Measurements from ENCODE around the gene MCF2L2.

DNA sequence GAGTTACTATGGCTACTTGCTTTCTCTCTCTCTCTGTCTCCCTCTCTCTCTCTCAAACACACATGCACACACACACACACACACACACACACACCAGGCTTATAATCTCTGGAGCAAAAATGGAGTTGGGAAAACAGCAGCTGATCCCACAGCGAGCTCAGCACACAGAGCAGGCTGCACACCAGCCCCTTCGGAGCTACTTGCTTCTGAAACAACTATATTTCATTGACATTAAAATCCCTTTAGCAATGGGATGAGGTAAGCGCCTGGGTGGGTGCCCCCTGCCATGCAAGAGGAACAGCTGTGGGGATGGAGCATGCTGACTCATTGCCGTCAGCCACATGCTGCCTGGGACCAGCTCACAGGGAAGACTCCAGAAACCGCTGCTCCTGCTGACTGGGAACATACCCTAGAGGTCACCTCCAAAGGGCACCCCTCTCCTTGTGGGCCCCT lies 129.7 kb downstream of the MCF2L2 start:
- TF ChIP-seq ATF1 (CRISPR knock-in tag; IDR thresholded peaks at IDR 0.05): no peak
- TF ChIP-seq RFX5 (IDR thresholded peaks at IDR 0.05; ENCODE audit: low read depth, low read length): no peak
- TF ChIP-seq HMG20A (CRISPR knock-in tag; IDR thresholded peaks at IDR 0.05; ENCODE audit: borderline replicate concordance): no peak
- TF ChIP-seq ZFP37 (CRISPR knock-in tag; IDR thresholded peaks at IDR 0.05; ENCODE audit: borderline replicate concordance): no peak
- TF ChIP-seq, protein P1, sequence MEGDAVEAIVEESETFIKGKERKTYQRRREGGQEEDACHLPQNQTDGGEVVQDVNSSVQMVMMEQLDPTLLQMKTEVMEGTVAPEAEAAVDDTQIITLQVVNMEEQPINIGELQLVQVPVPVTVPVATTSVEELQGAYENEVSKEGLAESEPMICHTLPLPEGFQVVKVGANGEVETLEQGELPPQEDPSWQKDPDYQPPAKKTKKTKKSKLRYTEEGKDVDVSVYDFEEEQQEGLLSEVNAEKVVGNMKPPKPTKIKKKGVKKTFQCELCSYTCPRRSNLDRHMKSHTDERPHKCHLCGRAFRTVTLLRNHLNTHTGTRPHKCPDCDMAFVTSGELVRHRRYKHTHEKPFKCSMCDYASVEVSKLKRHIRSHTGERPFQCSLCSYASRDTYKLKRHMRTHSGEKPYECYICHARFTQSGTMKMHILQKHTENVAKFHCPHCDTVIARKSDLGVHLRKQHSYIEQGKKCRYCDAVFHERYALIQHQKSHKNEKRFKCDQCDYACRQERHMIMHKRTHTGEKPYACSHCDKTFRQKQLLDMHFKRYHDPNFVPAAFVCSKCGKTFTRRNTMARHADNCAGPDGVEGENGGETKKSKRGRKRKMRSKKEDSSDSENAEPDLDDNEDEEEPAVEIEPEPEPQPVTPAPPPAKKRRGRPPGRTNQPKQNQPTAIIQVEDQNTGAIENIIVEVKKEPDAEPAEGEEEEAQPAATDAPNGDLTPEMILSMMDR (CRISPR knock-in tag; IDR thresholded peaks at IDR 0.05): no peak
- TF ChIP-seq DMAP1 (CRISPR knock-in tag; IDR thresholded peaks at IDR 0.05): no peak
- TF ChIP-seq TAF15 (IDR thresholded peaks at IDR 0.05; ENCODE audit: low read depth, low read length, poor library complexity, severe bottlenecking): no peak
- no peak for TF ChIP-seq EP300 (IDR thresholded peaks at IDR 0.05; ENCODE audit: low read depth in 2 of 2, low read length in 2 of 2)
- TF ChIP-seq EP300 (CRISPR knock-in tag; IDR thresholded peaks at IDR 0.05; ENCODE audit: borderline replicate concordance): no peak
- TF ChIP-seq POLR2AphosphoS5 (IDR thresholded peaks at IDR 0.05; ENCODE audit: low read depth, low read length): no peak

All from HepG2 (cell line).